ENCODE measurements around the gene AGBL4.

Gene AGBL4

GRCh38 chr1:48582408-48582807 lies 1441.3 kb downstream of the AGBL4 start:
- Histone ChIP-seq H3K36me3 (ENCODE audit: control insufficient read depth in 2 of 2, insufficient read depth in 1 of 2, low read length in 2 of 2) (no peaks in the 10 kb centered on the region), H3K4me1 (ENCODE audit: control insufficient read depth, insufficient read depth, low read length) (no peaks in the 10 kb centered on the region), H3K4me3 (ENCODE audit: low read depth, low read length) (no peak overlapping the region), H3K27ac (ENCODE audit: extremely low read depth, low read depth, low read length) (no peak overlapping the region), H3K9me3 (ENCODE audit: control insufficient read depth, insufficient read depth, low read depth, low read length) (no peaks in the 10 kb centered on the region)
- POLR2A ChIA-PET, result no interaction called here
- CTCF ChIA-PET, result no interaction called here
- TF ChIP-seq HIC1 (tag by site-specific recombination; IDR thresholded peaks at IDR 0.05) (no peak), ZBTB17 (tag by site-specific recombination; IDR thresholded peaks at IDR 0.05) (peak; percentile 70)

GRCh38 chr1:48581270-48581669 lies 1442.5 kb downstream of the AGBL4 start:
- Histone ChIP-seq H3K4me1 (ENCODE audit: control insufficient read depth, insufficient read depth, low read length) (no peaks in the 10 kb centered on the region), H3K9me3 (ENCODE audit: control insufficient read depth, insufficient read depth, low read depth, low read length) (no peaks in the 10 kb centered on the region), H3K4me3 (ENCODE audit: low read depth, low read length) (no peak overlapping the region), H3K27ac (ENCODE audit: extremely low read depth, low read depth, low read length) (no peak overlapping the region), H3K36me3 (ENCODE audit: control insufficient read depth in 2 of 2, insufficient read depth in 1 of 2, low read length in 2 of 2) (no peaks in the 10 kb centered on the region)
- CTCF ChIA-PET, result interaction anchor here (0.5 to 1.6 kb wide), 3 partner anchors 10 to 310 kb away, joined by 3 to 6 read pairs (median 4); no protein-coding TSS in a partner anchor
- TF ChIP-seq ZNF148 (tag by site-specific recombination; IDR thresholded peaks at IDR 0.05; ENCODE audit: borderline replicate concordance) (no peak), REPIN1 (tag by site-specific recombination; IDR thresholded peaks at IDR 0.05; ENCODE audit: low read depth) (no peak), ZNF629 (tag by site-specific recombination; IDR thresholded peaks at IDR 0.05) (no peak), ZNF776 (tag by site-specific recombination; IDR thresholded peaks at IDR 0.05; ENCODE audit: borderline replicate concordance) (no peak), ZNF24 (tag by site-specific recombination; IDR thresholded peaks at IDR 0.05) (no peak), ZNF513 (tag by site-specific recombination; IDR thresholded peaks at IDR 0.05) (no peak), ZNF654 (tag by site-specific recombination; IDR thresholded peaks at IDR 0.05; ENCODE audit: low read depth) (no peak), PRDM6 (tag by site-specific recombination; IDR thresholded peaks at IDR 0.05) (no peak), REST (tag by site-specific recombination; IDR thresholded peaks at IDR 0.05) (no peak), ZNF146 (tag by site-specific recombination; IDR thresholded peaks at IDR 0.05) (no peak), AEBP2 (tag by site-specific recombination; IDR thresholded peaks at IDR 0.05; ENCODE audit: borderline replicate concordance) (no peak), ZXDB (tag by site-specific recombination; IDR thresholded peaks at IDR 0.05) (no peak), HOXC10 (CRISPR knock-in tag; IDR thresholded peaks at IDR 0.05) (no peak), ZBTB7A (tag by site-specific recombination; IDR thresholded peaks at IDR 0.05; ENCODE audit: low read depth) (no peak), ZSCAN18 (tag by site-specific recombination; IDR thresholded peaks at IDR 0.05) (no peak)
- POLR2A ChIA-PET, result no interaction called here

All from HEK293 (cell line).